Natural killer cell (primary cell): ENCODE data around the gene GRIN1. TPM values are rescaled to one million over a fixed set of nuclear protein-coding genes. Genes with fewer than 3 reads are reported as not detected.

Experiments used
- ATAC-seq, 3 donors: fragments of 150-1000 bp in 2 of 3; fragments of 200-7000 bp in 1 of 3; cut with Tn5 transposase; 1 replicate in 1 of 3; 2 replicates in 2 of 3; pipeline ENCODE4 v1.10.0; 2021; ENCODE audit warnings: mild to moderate bottlenecking in 2 of 3, moderate library complexity in 2 of 3
- DNase-seq, 2 donors: peaks; one replicate each; pipeline versions ENCODE4 v3.0.0 to v3.0.0-alpha.2; 2013 to 2021; ENCODE audit warnings: mixed read lengths in 1 of 2
- H3K27ac ChIP-seq: one replicate; pipeline ENCODE4 v1.5.1; 2013; ENCODE audit warnings: mild to moderate bottlenecking, low read length
- H3K27me3 ChIP-seq: one replicate; pipeline ENCODE4 v1.6.1; 2013; ENCODE audit warnings: low read length; ENCODE audit not compliant: control insufficient read depth, insufficient read depth
- H3K36me3 ChIP-seq: one replicate; pipeline ENCODE4 v1.6.1; 2013; ENCODE audit warnings: low read length; ENCODE audit not compliant: control insufficient read depth, insufficient read depth
- H3K4me1 ChIP-seq: one replicate; pipeline ENCODE4 v1.6.1; 2013; ENCODE audit warnings: low read length; ENCODE audit not compliant: control insufficient read depth, insufficient read depth
- H3K4me3 ChIP-seq: one replicate; pipeline ENCODE4 v1.5.1; 2013; ENCODE audit warnings: low read length
- H3K9me3 ChIP-seq: one replicate; pipeline ENCODE4 v1.6.1; 2013; ENCODE audit warnings: low read length; ENCODE audit not compliant: control insufficient read depth, insufficient read depth
- H3K27ac Mint-ChIP-seq, 2 donors: one replicate each; pipeline ENCODE4 v1.8.0; 2022; ENCODE audit warnings: mild to moderate bottlenecking in 2 of 2, mixed read lengths in 2 of 2, moderate library complexity in 1 of 2
- H3K27me3 Mint-ChIP-seq, 2 donors: one replicate each; pipeline ENCODE4 v1.8.0; 2022; ENCODE audit warnings: low read depth in 2 of 2, mixed read lengths in 2 of 2
- H3K36me3 Mint-ChIP-seq: one replicate; pipeline ENCODE4 v1.8.0; 2022; ENCODE audit warnings: mixed read lengths
- H3K4me1 Mint-ChIP-seq, 2 donors: one replicate each; pipeline ENCODE4 v1.8.0; 2022; ENCODE audit warnings: mixed read lengths in 2 of 2
- H3K4me3 Mint-ChIP-seq: one replicate; pipeline ENCODE4 v1.8.0; 2022; ENCODE audit warnings: mild to moderate bottlenecking, moderate library complexity, mixed read lengths
- H3K9me3 Mint-ChIP-seq, 2 donors: one replicate each; pipeline ENCODE4 v1.8.0; 2022; ENCODE audit warnings: mixed read lengths in 2 of 2
- WGBS: methylation state at CpG from one replicate; pipeline ENCODE4 v1.1.7; 2013; ENCODE audit warnings: missing lambda C conversion rate; ENCODE audit not compliant: insufficient coverage; 5-methylcytosine and 5-hydroxymethylcytosine counted together
- intact Hi-C: fragments of 100-400 bp; cut with micrococcal nuclease; formaldehyde crosslinking; loops from one replicate; pipeline ENCODE4 v1.14.2; 2022
- total RNA-seq, 4 donors: library from RNA; stranded (reverse); fragments of 120-200 nt in 1 of 4; gene quantifications; one replicate each; pipeline versions ENCODE4 v1.2.3 to v1.2.4, GENCODE V29; 2013 to 2022
- TF ChIP-seq, protein P1 (sequence below): fragments of 200-600 bp; IDR thresholded peaks from one replicate; pipeline ENCODE4 v1.8.0; 2022; ENCODE audit warnings: antibody characterized with exemption

The GRIN1 gene
- total RNA-seq, 3 donors from 2014 or later (not counting 1 experiment from before 2014, with no cell fraction given) = not detected

DNA sequence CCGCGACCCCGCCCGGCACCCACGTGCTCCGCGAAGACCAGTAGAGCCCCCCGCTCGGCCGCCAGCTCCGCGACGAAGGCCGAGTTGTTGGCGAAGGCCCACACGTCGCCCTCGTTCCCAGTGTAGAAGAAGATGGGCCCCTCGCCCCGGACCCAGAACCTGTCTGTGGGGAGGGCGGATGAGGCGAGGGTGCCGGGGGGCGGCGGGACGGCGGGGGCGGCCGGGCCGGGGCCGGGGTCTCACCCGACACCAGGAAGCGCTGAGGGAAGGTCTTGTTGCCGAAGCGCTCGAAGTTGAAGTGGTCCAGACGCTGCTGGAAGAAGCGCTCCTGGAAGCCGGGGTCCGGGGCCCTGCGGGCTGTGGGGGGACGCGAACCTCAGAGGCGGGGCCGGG, 24.7 kb upstream of the GRIN1 start:
- DNase-seq = no peak
- H3K36me3 Mint-ChIP-seq = no peaks in the 10 kb centered on the region

DNA sequence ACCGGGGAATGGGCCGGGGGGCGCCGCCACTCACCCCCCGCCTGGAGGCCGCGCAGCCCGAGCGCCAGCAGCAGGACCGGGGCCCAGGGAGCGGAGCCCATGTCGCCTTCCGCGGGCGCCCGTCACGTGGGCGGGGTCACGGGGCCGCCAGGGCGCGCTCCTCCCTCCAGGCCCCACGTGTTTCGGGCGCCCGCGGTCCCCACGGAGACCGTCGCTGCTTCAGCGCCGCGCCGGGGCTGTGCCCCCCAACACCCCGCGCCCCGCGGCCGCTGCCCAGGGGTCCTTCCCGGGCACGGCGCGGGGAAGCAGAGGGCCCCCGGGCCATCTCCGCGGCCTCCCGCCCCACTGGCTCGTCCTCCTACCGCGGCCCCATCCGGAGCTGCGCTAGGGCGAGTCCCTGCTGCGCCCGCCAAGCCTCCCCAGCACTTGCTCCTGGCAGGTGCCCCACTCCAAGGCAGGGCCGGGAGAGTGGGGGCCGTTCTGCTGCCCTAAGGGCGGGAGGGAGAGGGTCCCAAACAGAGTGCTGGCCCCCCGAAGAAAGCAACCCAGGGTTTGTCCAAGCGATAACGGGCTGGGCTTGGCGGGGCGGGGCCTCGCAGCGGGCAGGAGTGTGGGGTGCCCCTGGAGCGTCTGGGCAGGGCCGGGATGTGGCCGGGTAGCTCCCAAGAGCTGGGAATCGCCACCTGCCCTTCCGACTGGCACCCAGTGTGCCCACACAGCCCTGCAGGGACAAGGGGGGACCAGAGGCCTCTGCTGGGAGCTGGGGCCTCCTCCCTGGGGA, 24.2 kb upstream of the GRIN1 start, which contains the start of gene DPP7:
TSS of gene DPP7 (minus strand) at position 121 of the 781 bp plus-strand sequence. CDS start at position 101, 20 bp downstream.
- peak; percentile 95 to 96 (median 96) for ATAC-seq
- H3K4me1 Mint-ChIP-seq = no peaks in the 10 kb centered on the region
- peak; percentile 82 to 91 for DNase-seq
- TF ChIP-seq, protein P1, sequence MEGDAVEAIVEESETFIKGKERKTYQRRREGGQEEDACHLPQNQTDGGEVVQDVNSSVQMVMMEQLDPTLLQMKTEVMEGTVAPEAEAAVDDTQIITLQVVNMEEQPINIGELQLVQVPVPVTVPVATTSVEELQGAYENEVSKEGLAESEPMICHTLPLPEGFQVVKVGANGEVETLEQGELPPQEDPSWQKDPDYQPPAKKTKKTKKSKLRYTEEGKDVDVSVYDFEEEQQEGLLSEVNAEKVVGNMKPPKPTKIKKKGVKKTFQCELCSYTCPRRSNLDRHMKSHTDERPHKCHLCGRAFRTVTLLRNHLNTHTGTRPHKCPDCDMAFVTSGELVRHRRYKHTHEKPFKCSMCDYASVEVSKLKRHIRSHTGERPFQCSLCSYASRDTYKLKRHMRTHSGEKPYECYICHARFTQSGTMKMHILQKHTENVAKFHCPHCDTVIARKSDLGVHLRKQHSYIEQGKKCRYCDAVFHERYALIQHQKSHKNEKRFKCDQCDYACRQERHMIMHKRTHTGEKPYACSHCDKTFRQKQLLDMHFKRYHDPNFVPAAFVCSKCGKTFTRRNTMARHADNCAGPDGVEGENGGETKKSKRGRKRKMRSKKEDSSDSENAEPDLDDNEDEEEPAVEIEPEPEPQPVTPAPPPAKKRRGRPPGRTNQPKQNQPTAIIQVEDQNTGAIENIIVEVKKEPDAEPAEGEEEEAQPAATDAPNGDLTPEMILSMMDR = no peak
- WGBS = 3% methylated on average over 70 of the region's 70 CpGs
- no peaks in the 10 kb centered on the region for H3K9me3 ChIP-seq
- H3K36me3 Mint-ChIP-seq = no peaks in the 10 kb centered on the region
- no peaks in the 10 kb centered on the region for H3K9me3 Mint-ChIP-seq
- no peaks in the 10 kb centered on the region for H3K27me3 Mint-ChIP-seq
- peaks cover 18% of the 10 kb centered on the region for H3K4me1 ChIP-seq
- no peaks in the 10 kb centered on the region for H3K27me3 ChIP-seq
- intact Hi-C loops = loop anchor here (5.0 kb wide), 1 partner anchor 112 kb away; the partner anchor contains the start of genes CYSRT1 and RNF224
- H3K36me3 ChIP-seq = peaks cover 20% of the 10 kb centered on the region
- no peak within 1 kb of the TSS for H3K27ac Mint-ChIP-seq
- H3K4me3 ChIP-seq = peak within 1 kb of the TSS; percentile 48
- H3K27ac ChIP-seq = peak within 1 kb of the TSS; percentile 33
- peak within 1 kb of the TSS; percentile 75 for H3K4me3 Mint-ChIP-seq

More for the DNA sequence above, 24.7 kb upstream of the GRIN1 start:
- H3K27me3 ChIP-seq = no peaks in the 10 kb centered on the region
- H3K4me1 ChIP-seq = peaks cover 18% of the 10 kb centered on the region
- Mint-ChIP-seq H3K27me3 (no peaks in the 10 kb centered on the region), H3K4me1 (no peaks in the 10 kb centered on the region), H3K9me3 (no peaks in the 10 kb centered on the region), H3K4me3 (peak overlapping the region; percentile 75), H3K27ac (no peak overlapping the region)
- no peak overlapping the region for H3K27ac ChIP-seq
- H3K4me3 ChIP-seq = peak overlapping the region; percentile 48
- WGBS = under 1% methylated on average over 45 of the region's 45 CpGs
- peaks cover 25% of the 10 kb centered on the region for H3K36me3 ChIP-seq
- intact Hi-C loops = no loop called here
- no peaks in the 10 kb centered on the region for H3K9me3 ChIP-seq
- ATAC-seq = peak; percentile 10 to 11 (median 10)
- TF ChIP-seq, protein P1 = no peak

DNA sequence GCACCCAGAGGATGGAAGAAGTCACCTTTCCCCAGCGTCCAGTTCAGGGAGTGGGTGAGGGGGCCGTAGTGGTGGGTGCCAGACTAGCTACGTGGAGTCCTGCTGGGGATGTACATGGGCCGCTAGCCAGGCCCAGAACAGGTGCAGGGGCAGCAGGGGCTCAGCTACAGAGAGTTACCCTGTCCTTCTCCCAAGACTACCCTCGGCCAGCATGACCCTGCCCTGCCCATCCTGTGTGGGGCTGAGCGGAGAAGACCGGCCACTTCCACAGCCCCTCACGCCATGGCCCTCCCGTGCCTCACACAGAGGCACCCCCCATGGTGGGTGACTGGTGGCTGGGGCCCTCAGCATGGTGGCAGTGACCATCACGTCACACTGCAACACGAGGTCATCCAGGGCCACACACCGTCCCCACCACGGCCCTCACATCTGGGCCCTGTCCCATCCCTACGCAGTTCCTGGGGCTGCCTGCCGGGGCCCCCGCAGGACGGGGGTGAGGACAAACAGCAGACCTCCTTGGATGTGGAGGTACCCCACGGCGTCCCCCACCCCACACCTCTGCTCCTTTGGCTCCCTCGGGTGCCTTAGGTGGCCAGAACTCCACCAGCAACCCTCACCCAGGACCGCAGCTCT, 23.4 kb upstream of the GRIN1 start:
- DNase-seq (peak in 1 of 2 donors; percentile 6), ATAC-seq (no peak)
- Mint-ChIP-seq H3K36me3 (no peaks in the 10 kb centered on the region), H3K27me3 (no peaks in the 10 kb centered on the region), H3K9me3 (no peaks in the 10 kb centered on the region), H3K4me1 (no peaks in the 10 kb centered on the region), H3K27ac (no peak overlapping the region), H3K4me3 (peak overlapping the region; percentile 25)
- Histone ChIP-seq H3K27me3 (no peaks in the 10 kb centered on the region), H3K27ac (no peak overlapping the region), H3K4me3 (peak overlapping the region; percentile 33), H3K4me1 (peaks cover 18% of the 10 kb centered on the region), H3K36me3 (peaks cover 13% of the 10 kb centered on the region), H3K9me3 (no peaks in the 10 kb centered on the region)
- TF ChIP-seq, protein P1 = no peak
- WGBS = 92% methylated on average over 21 of the region's 21 CpGs
- intact Hi-C loops = loop anchor here (5.0 kb wide), 1 partner anchor 112 kb away; the partner anchor contains the start of genes CYSRT1 and RNF224
